ENCODE data around the gene KCNK3. TPM values are rescaled to one million over a fixed set of nuclear protein-coding genes. Genes with fewer than 3 reads are reported as not detected.

KCNK3 gene
- total RNA-seq, 1 donor, result not detected

DNA sequence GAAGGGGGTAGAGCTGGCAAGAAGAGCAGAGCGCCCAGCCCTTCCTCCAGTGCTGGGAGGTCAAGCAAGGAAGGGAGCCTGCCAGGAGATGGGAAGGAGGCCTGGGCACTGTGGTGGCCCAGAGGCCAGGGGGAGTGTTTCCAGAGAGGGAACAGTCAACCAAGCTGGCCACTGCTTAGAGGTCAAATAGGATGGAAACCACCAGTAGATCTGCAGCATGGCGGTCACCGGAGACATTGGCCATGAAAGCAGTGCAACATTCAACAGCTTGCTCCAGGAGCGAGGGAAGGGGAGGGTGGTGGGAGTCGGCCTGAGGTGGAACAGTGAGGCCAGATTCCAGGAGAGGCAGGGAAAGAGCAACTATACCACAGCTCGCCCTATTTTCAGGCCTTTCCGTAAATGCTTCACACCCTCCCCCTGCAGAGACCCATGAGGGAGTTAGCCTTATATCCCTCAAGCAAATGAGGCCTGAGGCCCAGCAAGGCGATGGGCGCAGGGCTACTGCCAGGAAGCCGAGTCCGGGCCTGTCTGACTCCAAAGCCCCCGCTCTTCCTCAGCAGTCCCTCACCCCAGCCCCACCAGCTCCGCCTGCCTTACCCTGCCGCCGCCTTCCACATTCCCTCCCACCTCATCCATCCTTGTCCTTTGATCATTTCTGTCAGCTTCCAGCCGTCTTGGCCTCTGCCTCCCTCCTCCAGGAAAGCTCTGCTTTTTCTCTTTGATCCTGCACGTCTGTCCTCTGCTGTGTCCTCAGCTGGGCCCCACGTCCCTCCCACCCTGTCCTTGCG, 17.0 kb downstream of the KCNK3 start:
- H4K20me1 ChIP-seq (ENCODE audit: insufficient read depth, low read length), result no peaks in the 10 kb centered on the region
- no peaks in the 10 kb centered on the region for H3K36me3 ChIP-seq (ENCODE audit: insufficient read depth, low read length)
- DNase-seq (ENCODE audit: insufficient read length, low spot score, missing footprints), result peak; percentile 17
- H2AFZ ChIP-seq (ENCODE audit: low read length), result no peak overlapping the region
- no peaks in the 10 kb centered on the region for H3K27me3 ChIP-seq (ENCODE audit: insufficient read depth, low read length)
- H3K4me1 ChIP-seq (ENCODE audit: insufficient read depth, low read length), result peaks cover 8% of the 10 kb centered on the region
- no peak overlapping the region for H3K4me3 ChIP-seq (ENCODE audit: insufficient read depth, low read length)
- H3K79me2 ChIP-seq (ENCODE audit: insufficient read depth, low read length), result no peaks in the 10 kb centered on the region
- no peak overlapping the region for H3K4me2 ChIP-seq (ENCODE audit: insufficient read depth, low read length)
- H3K9me3 ChIP-seq (ENCODE audit: low read depth, low read length), result no peaks in the 10 kb centered on the region
- no peak for TF ChIP-seq CTCF (IDR thresholded peaks at IDR 0.05; ENCODE audit: extremely low read depth, low read depth, low read length)
- H3K27ac ChIP-seq (ENCODE audit: low read depth, low read length), result no peak overlapping the region

GRCh38 chr2:26710145-26710544, 17.6 kb downstream of the KCNK3 start:
- DNase-seq (ENCODE audit: insufficient read length, low spot score, missing footprints), result peak; percentile 51
- no peak overlapping the region for H3K4me3 ChIP-seq (ENCODE audit: insufficient read depth, low read length)
- no peak overlapping the region for H3K27ac ChIP-seq (ENCODE audit: low read depth, low read length)
- peaks cover 2% of the 10 kb centered on the region for H3K4me1 ChIP-seq (ENCODE audit: insufficient read depth, low read length)
- TF ChIP-seq CTCF (IDR thresholded peaks at IDR 0.05; ENCODE audit: extremely low read depth, low read depth, low read length), result no peak
- H2AFZ ChIP-seq (ENCODE audit: low read length), result no peak overlapping the region
- no peaks in the 10 kb centered on the region for H3K9me3 ChIP-seq (ENCODE audit: low read depth, low read length)
- no peak overlapping the region for H3K4me2 ChIP-seq (ENCODE audit: insufficient read depth, low read length)
- H3K79me2 ChIP-seq (ENCODE audit: insufficient read depth, low read length), result no peaks in the 10 kb centered on the region
- H3K27me3 ChIP-seq (ENCODE audit: insufficient read depth, low read length), result no peaks in the 10 kb centered on the region
- no peaks in the 10 kb centered on the region for H4K20me1 ChIP-seq (ENCODE audit: insufficient read depth, low read length)
- H3K36me3 ChIP-seq (ENCODE audit: insufficient read depth, low read length), result no peaks in the 10 kb centered on the region

DNA sequence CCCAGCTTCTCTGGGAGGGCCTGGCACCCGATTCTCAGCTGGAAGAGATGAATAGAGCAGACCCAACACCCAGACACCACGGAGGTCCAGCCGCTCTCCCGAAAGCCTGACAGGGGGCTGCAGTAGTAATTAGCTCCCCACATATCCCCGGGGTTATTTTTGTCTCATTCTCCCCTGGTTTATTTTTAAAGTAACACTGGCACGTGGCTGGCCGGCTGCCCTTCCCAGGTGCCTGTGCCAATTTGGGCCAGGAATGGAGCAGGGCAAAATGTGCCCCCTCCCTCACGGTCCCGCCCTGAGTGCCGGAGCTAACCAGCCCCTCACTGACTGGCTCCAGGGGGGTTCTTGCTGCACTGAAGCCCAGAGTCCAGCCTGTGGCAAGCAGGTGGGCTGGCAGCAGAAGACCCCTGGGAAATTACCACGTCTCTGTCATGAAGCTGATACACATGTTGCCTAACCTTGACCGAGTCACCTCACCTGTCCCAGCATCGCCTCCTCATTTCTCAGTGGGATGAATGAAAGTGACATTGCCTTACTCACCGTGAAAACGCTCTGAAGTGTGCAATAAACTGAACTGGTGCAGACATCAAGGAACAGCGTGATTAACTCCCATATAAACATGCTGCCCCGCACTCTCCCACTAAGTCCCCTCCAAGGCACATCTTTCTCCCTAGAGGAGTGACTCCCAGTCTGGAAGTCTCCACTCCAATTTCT, 18.4 kb downstream of the KCNK3 start:
- H3K79me2 ChIP-seq (ENCODE audit: insufficient read depth, low read length), result no peaks in the 10 kb centered on the region
- no peaks in the 10 kb centered on the region for H3K9me3 ChIP-seq (ENCODE audit: low read depth, low read length)
- H3K4me2 ChIP-seq (ENCODE audit: insufficient read depth, low read length), result no peak overlapping the region
- no peak overlapping the region for H3K4me3 ChIP-seq (ENCODE audit: insufficient read depth, low read length)
- H3K27ac ChIP-seq (ENCODE audit: low read depth, low read length), result no peak overlapping the region
- no peaks in the 10 kb centered on the region for H3K4me1 ChIP-seq (ENCODE audit: insufficient read depth, low read length)
- peak; percentile 58 for DNase-seq (ENCODE audit: insufficient read length, low spot score, missing footprints)
- no peaks in the 10 kb centered on the region for H4K20me1 ChIP-seq (ENCODE audit: insufficient read depth, low read length)
- TF ChIP-seq CTCF (IDR thresholded peaks at IDR 0.05; ENCODE audit: extremely low read depth, low read depth, low read length), result no peak
- no peak overlapping the region for H2AFZ ChIP-seq (ENCODE audit: low read length)
- H3K36me3 ChIP-seq (ENCODE audit: insufficient read depth, low read length), result no peaks in the 10 kb centered on the region
- no peaks in the 10 kb centered on the region for H3K27me3 ChIP-seq (ENCODE audit: insufficient read depth, low read length)

GRCh38 chr2:26711457-26712161, 19.1 kb downstream of the KCNK3 start:
- DNase-seq (ENCODE audit: insufficient read length, low spot score, missing footprints), result no peak
- Histone ChIP-seq H3K9me3 (ENCODE audit: low read depth, low read length) (no peaks in the 10 kb centered on the region), H4K20me1 (ENCODE audit: insufficient read depth, low read length) (no peaks in the 10 kb centered on the region), H3K4me3 (ENCODE audit: insufficient read depth, low read length) (no peak overlapping the region), H2AFZ (ENCODE audit: low read length) (no peak overlapping the region), H3K27me3 (ENCODE audit: insufficient read depth, low read length) (no peaks in the 10 kb centered on the region), H3K79me2 (ENCODE audit: insufficient read depth, low read length) (no peaks in the 10 kb centered on the region), H3K4me1 (ENCODE audit: insufficient read depth, low read length) (no peaks in the 10 kb centered on the region), H3K4me2 (ENCODE audit: insufficient read depth, low read length) (no peak overlapping the region), H3K27ac (ENCODE audit: low read depth, low read length) (no peak overlapping the region), H3K36me3 (ENCODE audit: insufficient read depth, low read length) (no peaks in the 10 kb centered on the region)
- TF ChIP-seq CTCF (IDR thresholded peaks at IDR 0.05; ENCODE audit: extremely low read depth, low read depth, low read length), result no peak
